ENCODE data around the gene GLP2R. TPM values are rescaled to one million over a fixed set of nuclear protein-coding genes. Genes with fewer than 3 reads are reported as not detected.

The GLP2R gene
- total and polyA plus RNA-seq, 2 of the 13 experiments (the other 11 are each of a cell fraction or from before 2014, with no cell fraction given) = 0.65 to 1.4 TPM

- Histone ChIP-seq H3K4me1 (ENCODE audit: insufficient read depth, low read length) (no peaks in the 10 kb centered on the region), H3K79me2 (ENCODE audit: insufficient read depth, low read length) (no peaks in the 10 kb centered on the region), H3K9ac (ENCODE audit: insufficient read depth, low read depth, low read length) (no peak overlapping the region), H2AFZ (ENCODE audit: low read length) (no peak overlapping the region), H3K36me3 (replicated peaks in 1 of 2; ENCODE audit: control insufficient read depth in 1 of 2, insufficient read depth in 2 of 2, low read length in 2 of 2) (no peaks in the 10 kb centered on the region), H3K4me3 (replicated peaks in 1 of 3; ENCODE audit: insufficient read depth in 1 of 3, low read depth in 2 of 3, low read length in 3 of 3) (no peak overlapping the region), H3K4me2 (ENCODE audit: low read depth, low read length) (no peak overlapping the region), H3K27me3 (ENCODE audit: control insufficient read depth in 1 of 2, insufficient read depth in 2 of 2, low read length in 2 of 2) (peaks cover 0 to 14% of the 10 kb centered on the region in 2 experiments; a peak in 2 of 5 replicates), H3K27ac (ENCODE audit: extremely low read length, insufficient read depth, low read length) (no peak overlapping the region), H4K20me1 (ENCODE audit: insufficient read depth, low read length) (no peaks in the 10 kb centered on the region), H3K9me3 (ENCODE audit: low read length) (no peaks in the 10 kb centered on the region)
- DNase-seq (ENCODE audit: low spot score) (no peak), ATAC-seq (no peak), FAIRE-seq (no peak)
- POLR2A ChIA-PET = no interaction called here
- in situ Hi-C loops (cut with HindIII; ENCODE audit: extremely low pct_ligation_motif_present, low pct_unique_long_range_greater_than_20kb) (no loop called here), intact Hi-C loops (cut with micrococcal nuclease; ENCODE audit: unreplicated experiment) (no loop called here)
- no TSS peak for BruUV-seq (replicated peaks)
- no peak for TF ChIP-seq KDM6A (CRISPR knock-in tag; IDR thresholded peaks at IDR 0.05; ENCODE audit: low read depth)
- no peak for TF ChIP-seq ZNF430 (CRISPR knock-in tag; IDR thresholded peaks at IDR 0.05)
- no peak for TF ChIP-seq POLR2A (IDR thresholded peaks at IDR 0.05; ENCODE audit: insufficient read depth in 1 of 2, low read depth in 2 of 2, low read length in 2 of 2)
- TF ChIP-seq ZNF761 (CRISPR knock-in tag; conservative IDR thresholded peaks at IDR 0.05) = no peak
- TF ChIP-seq ZKSCAN1 (IDR thresholded peaks at IDR 0.05; ENCODE audit: low read length) = no peak
- no peak for TF ChIP-seq TBX2 (CRISPR knock-in tag; IDR thresholded peaks at IDR 0.05; ENCODE audit: borderline replicate concordance)
- TF ChIP-seq NFKB2 (CRISPR knock-in tag; IDR thresholded peaks at IDR 0.05; ENCODE audit: borderline replicate concordance) = no peak
- no peak for TF ChIP-seq ZNF770 (CRISPR knock-in tag; IDR thresholded peaks at IDR 0.05)
- TF ChIP-seq ZNF841 (CRISPR knock-in tag; IDR thresholded peaks at IDR 0.05; ENCODE audit: borderline replicate concordance) = no peak
- no peak for TF ChIP-seq ZNF703 (CRISPR knock-in tag; IDR thresholded peaks at IDR 0.05; ENCODE audit: borderline replicate concordance)
- no peak for TF ChIP-seq MTA3 (CRISPR knock-in tag; IDR thresholded peaks at IDR 0.05)
- no peak for TF ChIP-seq ZNF850 (CRISPR knock-in tag; conservative IDR thresholded peaks at IDR 0.05)
- TF ChIP-seq NFATC3 (CRISPR knock-in tag; IDR thresholded peaks at IDR 0.05) = no peak
- TF ChIP-seq KLF15 (CRISPR knock-in tag; IDR thresholded peaks at IDR 0.05; ENCODE audit: borderline replicate concordance) = no peak
- TF ChIP-seq, protein P1, sequence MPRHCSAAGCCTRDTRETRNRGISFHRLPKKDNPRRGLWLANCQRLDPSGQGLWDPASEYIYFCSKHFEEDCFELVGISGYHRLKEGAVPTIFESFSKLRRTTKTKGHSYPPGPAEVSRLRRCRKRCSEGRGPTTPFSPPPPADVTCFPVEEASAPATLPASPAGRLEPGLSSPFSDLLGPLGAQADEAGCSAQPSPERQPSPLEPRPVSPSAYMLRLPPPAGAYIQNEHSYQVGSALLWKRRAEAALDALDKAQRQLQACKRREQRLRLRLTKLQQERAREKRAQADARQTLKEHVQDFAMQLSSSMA (CRISPR knock-in tag; IDR thresholded peaks at IDR 0.05) = no peak
- no peak for TF ChIP-seq HOXA9 (CRISPR knock-in tag; IDR thresholded peaks at IDR 0.05; ENCODE audit: borderline replicate concordance)
- no peak for TF ChIP-seq MIER3 (CRISPR knock-in tag; IDR thresholded peaks at IDR 0.05; ENCODE audit: borderline replicate concordance)
- TF ChIP-seq THYN1 (CRISPR knock-in tag; IDR thresholded peaks at IDR 0.05; ENCODE audit: borderline replicate concordance, low read depth) = no peak
- TF ChIP-seq NKX3-1 (CRISPR knock-in tag; IDR thresholded peaks at IDR 0.05) = no peak
- no peak for TF ChIP-seq RBM39 (IDR thresholded peaks at IDR 0.05; ENCODE audit: low read depth, low read length, poor library complexity, severe bottlenecking)
- CTCF ChIA-PET (ENCODE audit: low intra/inter-chr PET ratio, low total read pairs) = no interaction called here
- 32% methylated on average over 10 of the region's 11 CpGs for WGBS (ENCODE audit: low lambda C conversion rate)
Measured at GRCh38 chr17:9811537-9811936, 14.2 kb upstream of the GLP2R start.
